Measurements from ENCODE around the gene CACNA1C.
"Not testable (repeated sequence)": the region's sequence is repeated elsewhere in the genome, so short reads cannot be mapped to it uniquely, and the experiment has no call there.

Gene CACNA1C

GRCh38 chr12:2110849-2111566, 58.2 kb downstream of the CACNA1C start:
- no peak for DNase-seq (ENCODE audit: low read depth in 2 of 2)

DNA sequence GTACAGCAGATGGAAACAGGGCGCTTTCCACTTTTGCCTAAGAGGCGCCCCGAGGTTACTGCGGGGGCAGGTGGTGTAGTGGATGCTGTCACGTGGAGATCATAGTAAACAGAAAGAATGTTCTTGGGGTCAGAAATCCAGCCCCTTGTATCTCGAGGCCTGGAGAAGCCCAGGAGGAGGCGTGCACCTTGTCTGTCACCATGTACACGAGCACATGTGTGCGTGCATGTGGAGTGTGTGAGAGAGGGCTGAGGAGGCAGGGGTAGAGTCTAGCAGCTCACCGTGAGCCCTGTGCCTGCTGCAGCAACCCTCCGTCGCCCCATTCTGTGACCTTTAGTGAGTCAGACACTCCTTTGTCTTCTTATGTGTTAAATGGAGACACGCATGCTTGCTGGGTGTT, 59.0 kb downstream of the CACNA1C start:
- DNase-seq (ENCODE audit: low read depth in 2 of 2), result no peak

- DNase-seq (ENCODE audit: low read depth in 2 of 2), result no peak
Measured at GRCh38 chr12:2112401-2112800, 59.6 kb downstream of the CACNA1C start.

GRCh38 chr12:2113119-2113912, 60.5 kb downstream of the CACNA1C start:
- no peak for DNase-seq (ENCODE audit: low read depth in 2 of 2)

DNA sequence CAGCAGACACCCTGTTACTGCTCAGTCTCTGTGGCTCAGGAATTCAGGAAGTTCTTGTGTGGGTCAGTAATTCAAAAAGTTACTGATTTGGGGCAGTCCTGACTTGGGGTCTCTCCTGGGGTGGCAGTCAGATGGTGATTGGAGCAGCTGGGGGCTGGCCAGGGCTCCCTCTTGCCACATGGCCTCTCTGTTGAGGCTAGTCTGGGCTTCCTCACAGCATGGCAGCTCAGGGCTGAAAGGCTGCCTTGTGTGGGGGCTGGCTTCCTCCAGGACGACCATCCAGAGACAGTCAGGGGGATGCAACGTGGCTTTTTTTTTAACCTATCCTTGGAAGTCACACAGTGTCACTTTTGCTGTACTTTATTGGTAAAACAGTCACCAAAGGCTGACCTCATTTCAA, 61.3 kb downstream of the CACNA1C start:
- no peak for DNase-seq (ENCODE audit: low read depth in 2 of 2)

GRCh38 chr12:2115101-2115845, 62.5 kb downstream of the CACNA1C start:
- DNase-seq (ENCODE audit: low read depth in 2 of 2), result no peak

GRCh38 chr12:2117541-2117940, 64.8 kb downstream of the CACNA1C start:
- DNase-seq (ENCODE audit: low read depth in 2 of 2), result no peak

GRCh38 chr12:2118061-2118460, 65.3 kb downstream of the CACNA1C start:
- DNase-seq (ENCODE audit: low read depth in 2 of 2), result no peak

DNA sequence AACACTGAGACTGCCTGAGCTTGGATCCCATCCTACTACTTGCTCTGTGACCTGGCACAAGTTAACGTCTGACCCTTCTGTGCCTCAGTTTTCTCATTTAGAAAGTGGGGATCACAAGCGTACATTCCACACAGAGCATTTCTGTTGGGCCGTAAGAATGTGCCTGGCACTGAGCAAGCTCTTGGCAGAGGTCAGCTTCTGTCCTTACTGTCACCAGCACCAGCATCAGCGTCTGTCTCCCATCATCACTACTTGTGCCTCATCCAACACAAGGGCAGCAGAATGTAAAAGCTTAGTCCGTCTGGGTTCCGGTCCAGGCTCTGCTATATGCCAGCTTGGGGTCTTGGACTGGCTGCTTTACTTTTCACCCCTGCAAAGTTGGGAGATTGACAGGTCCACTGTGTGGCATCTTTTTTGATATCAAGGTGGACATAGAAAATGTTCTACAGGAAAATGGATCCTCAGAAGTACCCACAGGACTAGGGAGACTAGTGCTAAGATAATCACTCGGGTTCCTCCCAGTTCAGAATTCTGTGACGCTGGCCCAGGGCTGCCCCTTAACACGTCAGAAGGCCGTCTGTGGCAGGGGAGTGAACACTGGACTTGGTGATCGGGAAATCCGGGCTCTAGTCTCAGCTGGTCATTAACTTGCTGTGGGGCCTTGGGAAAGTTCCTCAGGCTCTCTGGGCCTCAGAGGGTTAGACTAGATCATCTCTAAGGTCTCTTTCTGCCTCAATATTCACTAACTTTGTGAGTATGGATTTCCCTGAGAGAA, 65.9 kb downstream of the CACNA1C start:
- DNase-seq (ENCODE audit: low read depth in 2 of 2), result no peak

DNA sequence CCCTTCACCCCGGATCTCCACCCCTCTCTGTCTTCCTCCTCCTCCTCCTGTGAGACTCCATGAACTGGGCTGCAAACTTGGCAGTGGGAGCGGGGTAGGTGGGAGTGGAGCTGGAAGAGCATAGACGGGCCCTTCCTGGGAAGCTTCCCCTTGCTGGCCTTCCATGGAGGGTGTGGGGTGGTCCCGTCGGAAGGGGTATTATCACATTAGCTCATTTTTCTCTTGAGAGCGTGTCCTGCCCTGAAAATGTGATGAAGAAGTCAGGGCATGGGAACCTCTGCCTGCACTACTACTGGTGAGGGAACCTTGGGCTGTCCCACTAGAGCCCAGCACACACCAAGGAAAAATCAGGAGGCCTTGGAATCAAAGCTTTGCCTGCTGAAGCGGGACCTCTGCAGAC, 66.5 kb downstream of the CACNA1C start:
- no peak for DNase-seq (ENCODE audit: low read depth in 2 of 2)

DNA sequence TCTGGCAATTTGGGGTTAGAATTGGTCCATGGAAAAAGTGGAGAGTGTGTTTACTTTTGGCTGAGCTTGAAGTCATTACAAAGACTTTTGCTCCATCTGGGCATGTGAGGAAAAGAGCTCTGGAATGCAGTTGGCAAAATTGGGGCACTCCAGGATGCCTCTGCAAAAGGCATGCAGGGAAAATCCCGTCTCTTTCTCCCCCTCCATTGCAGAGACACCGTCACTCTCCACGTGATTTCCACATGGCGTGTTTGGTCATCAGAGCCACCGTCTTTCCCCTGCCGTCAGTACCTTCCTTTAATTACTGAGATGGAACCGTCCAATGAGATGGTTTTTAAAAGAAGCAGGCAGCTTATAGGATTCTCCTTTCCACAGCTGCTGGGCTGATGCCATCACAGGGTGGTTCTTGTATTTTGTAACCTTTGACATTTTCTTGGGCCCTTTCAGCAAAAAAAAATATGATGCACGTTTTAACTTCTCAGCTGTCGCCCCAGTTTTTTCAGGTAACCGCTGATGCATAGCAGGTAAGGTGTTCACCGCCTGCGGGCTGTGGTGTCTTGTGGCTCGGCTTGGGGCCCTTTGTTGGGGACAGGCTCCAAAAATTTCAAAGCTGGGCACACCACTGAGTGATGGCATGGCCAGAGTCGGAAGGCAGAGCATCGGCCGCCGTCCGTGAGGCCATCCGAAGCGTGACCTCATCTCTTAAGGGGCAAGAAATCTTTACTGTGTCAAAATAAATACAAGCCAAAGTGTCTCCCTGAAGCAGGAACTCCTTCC, 68.4 kb downstream of the CACNA1C start:
- DNase-seq (ENCODE audit: low read depth in 2 of 2), result no peak

- DNase-seq (ENCODE audit: low read depth in 2 of 2), result no peak
Measured at GRCh38 chr12:2124466-2125023, 71.8 kb downstream of the CACNA1C start.

DNA sequence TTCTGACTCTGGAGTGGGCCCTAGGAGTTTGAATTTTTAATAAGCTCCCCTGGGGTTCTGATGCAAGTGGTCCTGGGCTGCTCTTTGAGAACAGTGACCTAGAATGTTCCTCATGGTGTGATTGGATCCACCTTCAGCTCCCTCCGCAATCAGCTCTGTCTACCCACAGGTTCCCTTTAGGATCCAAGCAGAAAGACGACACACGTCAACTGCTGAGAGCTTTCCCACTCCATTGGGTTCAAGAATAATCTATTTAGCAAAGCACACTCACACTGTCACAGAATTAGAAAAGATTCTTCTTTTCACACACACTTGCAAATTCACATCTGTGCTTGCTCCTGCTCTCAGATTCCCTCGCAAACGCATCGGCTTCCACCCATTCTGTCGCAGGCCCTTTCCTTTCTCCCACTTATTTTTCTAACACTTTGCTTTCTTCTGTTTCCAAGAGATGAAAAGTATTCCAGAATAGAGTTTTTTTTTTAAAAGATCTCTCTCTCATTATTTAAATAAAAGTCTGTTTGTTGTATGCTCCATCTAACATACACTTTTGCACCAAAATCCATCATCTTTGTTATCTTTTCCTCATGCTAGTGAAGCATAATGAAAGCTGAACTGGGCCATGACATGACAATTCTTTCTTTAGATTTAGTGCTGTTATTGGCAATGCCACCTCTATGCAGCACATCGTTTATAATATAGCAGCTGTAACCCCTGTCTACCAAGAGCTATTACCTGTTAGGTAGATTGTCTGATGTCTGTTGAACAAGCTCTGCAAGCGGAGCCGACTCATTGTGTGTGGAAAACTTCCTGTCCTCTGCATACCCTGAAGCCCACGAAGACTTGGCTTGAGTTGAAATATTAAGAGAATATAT, 73.1 kb downstream of the CACNA1C start:
- no peak for DNase-seq (ENCODE audit: low read depth in 2 of 2)

- no peak for DNase-seq (ENCODE audit: low read depth in 2 of 2)
Measured at GRCh38 chr12:2126676-2127406, 74.1 kb downstream of the CACNA1C start.

DNA sequence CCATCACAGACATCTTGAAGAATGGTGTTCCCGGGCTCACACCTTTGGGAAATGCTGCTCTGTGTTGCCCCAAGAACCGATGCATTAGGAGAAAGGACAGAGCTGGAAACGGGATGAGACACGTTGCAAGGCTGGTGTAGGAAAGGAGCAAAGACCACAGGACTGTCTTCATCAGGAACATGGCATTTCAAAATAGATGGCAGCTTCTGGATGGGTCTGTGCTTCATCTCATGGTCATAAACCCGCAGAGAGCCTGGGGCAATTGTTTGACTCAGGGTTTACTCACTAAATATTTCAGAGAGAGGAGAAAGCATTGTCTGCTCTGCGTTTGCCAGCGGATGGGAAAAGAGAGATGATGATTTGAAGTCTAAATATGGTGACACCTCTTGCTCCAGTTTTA, 76.3 kb downstream of the CACNA1C start:
- no peak for DNase-seq (ENCODE audit: low read depth in 2 of 2)

DNA sequence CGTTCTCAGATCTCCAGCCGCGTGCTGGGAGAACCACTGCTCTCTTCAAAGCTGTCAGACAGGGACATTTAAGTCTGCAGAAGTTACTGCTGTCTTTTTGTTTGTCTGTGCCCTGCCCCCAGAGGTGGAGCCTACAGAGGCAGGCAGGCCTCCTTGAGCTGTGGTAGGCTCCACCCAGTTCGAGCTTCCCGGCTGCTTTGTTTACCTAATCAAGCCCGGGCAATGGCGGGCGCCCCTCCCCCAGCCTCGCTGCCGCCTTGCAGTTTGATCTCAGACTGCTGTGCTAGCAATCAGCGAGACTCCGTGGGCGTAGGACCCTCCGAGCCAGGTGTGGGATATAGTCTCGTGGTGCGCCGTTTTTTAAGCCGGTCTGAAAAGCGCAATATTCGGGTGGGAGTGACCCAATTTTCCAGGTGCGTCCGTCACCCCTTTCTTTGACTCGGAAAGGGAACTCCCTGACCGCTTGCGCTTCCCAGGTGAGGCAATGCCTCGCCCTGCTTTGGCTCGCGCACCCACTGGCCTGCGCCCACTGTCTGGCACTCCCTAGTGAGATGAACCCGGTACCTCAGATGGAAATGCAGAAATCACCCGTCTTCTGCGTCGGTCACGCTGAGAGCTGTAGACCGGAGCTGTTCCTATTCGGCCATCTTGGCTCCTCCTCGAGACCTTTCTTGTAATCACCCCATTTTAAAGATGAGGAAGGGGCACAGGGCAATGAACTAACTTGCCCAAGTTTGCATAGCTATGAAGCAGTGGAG, 83.1 kb downstream of the CACNA1C start:
- DNase-seq (ENCODE audit: low read depth in 2 of 2), result not testable (repeated sequence)

GRCh38 chr12:2136901-2137300, 84.1 kb downstream of the CACNA1C start:
- no peak for DNase-seq (ENCODE audit: low read depth in 2 of 2)

DNA sequence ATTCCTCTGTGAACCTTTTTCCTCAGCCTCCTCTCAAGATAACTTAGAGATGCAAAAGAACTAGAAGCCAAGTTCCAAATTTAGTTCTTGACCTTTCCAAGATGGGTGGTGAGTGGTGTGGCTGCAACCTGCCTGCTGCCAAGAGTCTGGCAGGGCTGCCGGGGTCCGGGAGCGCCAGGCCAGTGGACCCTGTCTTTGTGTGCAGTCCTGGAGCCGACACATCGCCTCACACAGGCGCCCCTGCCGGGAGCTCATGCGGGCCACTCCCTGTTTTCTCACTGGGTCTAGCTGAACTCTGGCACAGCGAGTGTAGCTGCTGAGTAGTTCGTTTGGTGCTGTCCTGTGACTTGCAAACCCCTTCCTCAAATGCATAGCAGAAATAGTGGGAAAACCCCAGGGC, 84.9 kb downstream of the CACNA1C start:
- no peak for DNase-seq (ENCODE audit: low read depth in 2 of 2)
